AG04449 (cell line): Measurements from ENCODE around the gene LAT.
"Not testable (repeated sequence)": the region's sequence is repeated elsewhere in the genome, so short reads cannot be mapped to it uniquely, and the experiment has no call there.

Experiments
- CTCF ChIA-PET: fragments of 350-600 bp; formaldehyde crosslinking; extraction: SDS; loops from one replicate; lab custom pipeline; 2021; ENCODE audit warnings: antibody characterized with exemption; lab: Yijun Ruan, JAX
- POLR2A ChIA-PET: fragments of 400-600, 350-600 bp; formaldehyde crosslinking; extraction: SDS; loops from one replicate; lab custom pipeline; 2020; ENCODE audit warnings: antibody characterized with exemption, inconsistent platforms; lab: Yijun Ruan, JAX
- DNase-seq: peaks from one replicate; pipeline ENCODE4 v3.0.0-alpha.2; 2010; ENCODE audit warnings: low read depth, low spot score
- H3K4me3 ChIP-seq: 2 replicates; pipeline ENCODE4 v1.5.1; 2011; ENCODE audit warnings: low read depth, mild to moderate bottlenecking, control low read depth, low read length
- TF ChIP-seq, protein P1 (sequence below): IDR thresholded peaks from one replicate; pipeline ENCODE4 v1.5.1; 2011; ENCODE audit warnings: mild to moderate bottlenecking, moderate library complexity, low read length, control low read depth, inconsistent platforms; ENCODE audit not compliant: insufficient read depth; ENCODE audit errors: missing control alignments

Gene LAT

GRCh38 chr16:28958216-28958615 is 26.6 kb upstream of the LAT start:
- no peak overlapping the region for H3K4me3 ChIP-seq
- no peak for DNase-seq
- ChIA-PET POLR2A (no interaction called here), CTCF (interaction anchor here (1.2 to 1.4 kb wide), 3 partner anchors 10 to 16 kb away, joined by 3 to 5 read pairs (median 5); no protein-coding TSS in a partner anchor)
- TF ChIP-seq, protein P1, sequence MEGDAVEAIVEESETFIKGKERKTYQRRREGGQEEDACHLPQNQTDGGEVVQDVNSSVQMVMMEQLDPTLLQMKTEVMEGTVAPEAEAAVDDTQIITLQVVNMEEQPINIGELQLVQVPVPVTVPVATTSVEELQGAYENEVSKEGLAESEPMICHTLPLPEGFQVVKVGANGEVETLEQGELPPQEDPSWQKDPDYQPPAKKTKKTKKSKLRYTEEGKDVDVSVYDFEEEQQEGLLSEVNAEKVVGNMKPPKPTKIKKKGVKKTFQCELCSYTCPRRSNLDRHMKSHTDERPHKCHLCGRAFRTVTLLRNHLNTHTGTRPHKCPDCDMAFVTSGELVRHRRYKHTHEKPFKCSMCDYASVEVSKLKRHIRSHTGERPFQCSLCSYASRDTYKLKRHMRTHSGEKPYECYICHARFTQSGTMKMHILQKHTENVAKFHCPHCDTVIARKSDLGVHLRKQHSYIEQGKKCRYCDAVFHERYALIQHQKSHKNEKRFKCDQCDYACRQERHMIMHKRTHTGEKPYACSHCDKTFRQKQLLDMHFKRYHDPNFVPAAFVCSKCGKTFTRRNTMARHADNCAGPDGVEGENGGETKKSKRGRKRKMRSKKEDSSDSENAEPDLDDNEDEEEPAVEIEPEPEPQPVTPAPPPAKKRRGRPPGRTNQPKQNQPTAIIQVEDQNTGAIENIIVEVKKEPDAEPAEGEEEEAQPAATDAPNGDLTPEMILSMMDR: no peak

DNA sequence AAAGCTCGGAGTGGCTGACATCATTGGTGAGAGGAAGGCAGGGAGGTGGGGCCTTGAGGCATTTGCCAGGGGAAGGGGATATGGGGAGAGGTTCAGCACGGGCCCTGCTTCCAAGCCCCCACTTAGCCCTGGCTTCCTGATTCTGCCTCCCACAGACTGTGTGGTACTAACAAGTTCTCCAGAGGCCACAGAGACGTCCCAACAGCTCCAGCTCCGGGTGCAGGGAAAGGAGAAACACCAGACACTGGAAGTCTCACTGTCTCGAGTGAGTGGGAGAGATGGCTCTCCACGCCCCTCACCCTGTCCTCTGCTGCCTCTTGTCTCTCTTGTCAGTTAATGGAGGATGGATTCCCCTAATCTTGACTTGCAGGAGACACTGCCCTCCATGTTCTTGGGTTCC is 26.0 kb upstream of the LAT start:
- ChIA-PET CTCF (interaction anchor here (1.2 to 1.4 kb wide), 3 partner anchors 10 to 15 kb away, joined by 3 to 5 read pairs (median 5); no protein-coding TSS in a partner anchor), POLR2A (no interaction called here)
- DNase-seq: no peak
- TF ChIP-seq, protein P1: no peak
- H3K4me3 ChIP-seq: no peak overlapping the region

- ChIA-PET POLR2A (no interaction called here), CTCF (interaction anchor here (1.0 kb wide), 1 partner anchor 10 kb away, joined by 4 read pairs; no protein-coding TSS in a partner anchor)
- DNase-seq: no peak
- TF ChIP-seq, protein P1: no peak
- H3K4me3 ChIP-seq: no peak overlapping the region
Observed at GRCh38 chr16:28964072-28964471, 20.8 kb upstream of the LAT start.

DNA sequence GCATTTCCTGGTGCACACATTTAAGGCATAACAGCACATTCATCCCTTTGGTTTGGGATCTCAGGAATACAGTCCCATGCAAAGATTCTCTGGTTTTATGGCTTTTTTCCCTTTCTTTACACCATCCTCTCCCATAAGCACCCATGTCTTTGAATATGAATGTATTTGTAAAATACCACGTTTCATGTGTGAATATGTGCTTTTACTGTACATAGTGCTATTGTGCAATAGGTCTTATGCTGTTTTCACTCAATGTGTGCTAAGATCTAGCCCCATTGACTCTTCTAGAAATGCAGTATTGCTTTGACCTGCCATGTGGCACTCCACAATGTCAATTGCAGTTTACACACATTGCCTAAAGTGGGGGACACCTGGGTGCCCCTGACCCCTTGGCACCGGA is 20.4 kb upstream of the LAT start:
- CTCF ChIA-PET: interaction anchor here (1.0 kb wide), 1 partner anchor 9 kb away, joined by 4 read pairs; no protein-coding TSS in a partner anchor
- no peak overlapping the region for H3K4me3 ChIP-seq
- TF ChIP-seq, protein P1: no peak
- DNase-seq: no peak
- POLR2A ChIA-PET: no interaction called here

GRCh38 chr16:28967156-28967555 is 17.7 kb upstream of the LAT start:
- POLR2A ChIA-PET: no interaction called here
- no peak for DNase-seq
- H3K4me3 ChIP-seq: no peak overlapping the region
- CTCF ChIA-PET: interaction anchor here (0.6 to 1.2 kb wide), 2 partner anchors 10 to 1056 kb away, joined by 3 to 4 read pairs; no protein-coding TSS in a partner anchor
- TF ChIP-seq, protein P1: no peak

- POLR2A ChIA-PET, H3K4me3 ChIP-seq, DNase-seq: not testable (repeated sequence)
- CTCF ChIA-PET: interaction anchor here (0.6 kb wide), 1 partner anchor 18 kb away, joined by 3 read pairs; no protein-coding TSS in a partner anchor
Observed at GRCh38 chr16:28969696-28970095, 15.2 kb upstream of the LAT start.

DNA sequence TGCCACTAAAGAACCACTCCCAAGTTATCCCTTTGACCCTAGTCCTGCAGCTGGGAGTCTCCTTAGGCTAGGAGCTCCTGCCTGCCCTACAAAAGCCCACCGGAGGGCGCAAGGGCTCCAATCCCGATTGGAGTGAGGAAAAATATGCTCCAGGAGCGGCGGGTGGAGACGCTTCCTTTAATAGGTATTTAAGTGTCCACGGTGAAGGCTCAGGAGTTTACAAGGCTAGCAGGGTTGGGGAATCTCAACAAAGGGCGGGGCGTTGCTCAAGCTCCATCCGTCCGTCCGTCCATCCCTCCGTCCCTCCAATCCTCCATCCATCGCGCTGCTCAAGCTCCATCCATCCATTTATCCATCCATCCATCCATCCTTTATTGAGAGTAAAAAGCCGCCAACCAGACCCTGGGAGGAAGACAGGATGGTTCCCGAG is 10.8 kb upstream of the LAT start:
- ChIA-PET POLR2A (interaction anchor here (0.7 to 1.0 kb wide), 2 partner anchors 13 to 334 kb away, joined by 3 read pairs; no protein-coding TSS in a partner anchor), CTCF (interaction anchor here (0.6 to 2.8 kb wide), 22 partner anchors 8 to 284 kb away, joined by 3 to 18 read pairs (median 4); partner anchors contain the start of genes NFATC2IP and SH2B1)
- no peak for DNase-seq
- TF ChIP-seq, protein P1: peak; percentile 82
- peak overlapping the region; percentile 99 for H3K4me3 ChIP-seq
